Dedifferentiated amniotic fluid mesenchymal stem cell (primary cell): Measurements from ENCODE around the gene GPR39.

ENCODE experiments used
- DNase-seq: peaks from one replicate; pipeline ENCODE4 v3.0.0-alpha.2; 2016; ENCODE audit errors: extremely low spot score

GPR39 gene

DNA sequence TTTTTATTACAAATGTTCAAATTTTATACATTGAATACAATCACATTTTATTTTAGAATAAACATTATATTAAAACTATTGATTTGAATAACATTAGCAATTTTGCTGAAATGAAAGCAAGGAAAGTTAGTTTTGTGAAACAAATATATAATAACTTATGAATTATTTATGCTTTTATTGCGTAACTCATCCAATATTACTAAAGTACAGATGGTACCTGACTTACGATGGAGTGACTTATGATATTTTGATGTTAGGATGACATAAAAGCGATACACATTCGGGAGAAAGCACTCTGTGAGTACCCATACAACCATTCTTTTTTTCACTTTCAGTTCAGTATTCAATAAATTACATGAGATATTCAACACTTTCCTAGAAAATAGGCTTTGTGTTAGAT lies 26.5 kb downstream of the GPR39 start:
- no peak for DNase-seq

DNA sequence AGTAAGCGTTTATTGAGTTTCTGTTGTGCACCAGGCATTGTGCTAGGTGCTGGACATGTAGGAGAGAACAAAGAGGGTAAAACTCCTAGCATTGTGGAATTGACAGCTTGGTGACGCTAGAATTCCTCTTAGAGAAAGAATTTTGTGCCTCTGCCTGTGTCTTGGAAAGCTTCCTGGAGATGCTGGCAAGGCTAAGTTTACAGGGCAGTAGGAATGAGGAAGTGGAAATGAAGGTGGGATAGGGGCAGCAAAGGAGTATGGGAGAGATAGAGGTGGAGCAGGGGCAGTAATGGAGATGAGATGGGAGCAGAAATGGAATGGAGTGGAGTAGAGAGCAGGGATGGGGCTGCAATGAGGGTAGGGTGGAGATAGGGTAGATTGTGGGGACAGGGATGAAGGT lies 29.8 kb downstream of the GPR39 start:
- no peak for DNase-seq

DNA sequence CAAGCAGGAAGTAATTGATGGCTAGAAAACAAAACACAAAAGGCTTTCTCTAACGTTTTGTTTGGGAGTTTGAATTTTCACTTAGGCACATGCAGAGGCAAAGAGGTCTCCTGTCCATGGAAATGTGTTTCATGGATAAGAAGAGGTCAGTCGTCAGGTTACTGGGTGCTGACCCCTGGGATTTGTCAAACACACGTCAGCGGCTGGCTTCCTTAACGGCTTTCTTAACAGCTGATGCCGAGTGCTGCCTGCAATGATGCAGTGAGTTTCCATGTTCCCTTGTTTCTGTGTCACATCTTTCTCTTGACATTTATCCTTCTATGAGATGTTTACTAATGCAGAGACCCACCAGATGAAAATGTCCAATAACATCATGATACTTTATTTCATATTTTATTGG lies 31.7 kb downstream of the GPR39 start:
- DNase-seq: no peak

DNA sequence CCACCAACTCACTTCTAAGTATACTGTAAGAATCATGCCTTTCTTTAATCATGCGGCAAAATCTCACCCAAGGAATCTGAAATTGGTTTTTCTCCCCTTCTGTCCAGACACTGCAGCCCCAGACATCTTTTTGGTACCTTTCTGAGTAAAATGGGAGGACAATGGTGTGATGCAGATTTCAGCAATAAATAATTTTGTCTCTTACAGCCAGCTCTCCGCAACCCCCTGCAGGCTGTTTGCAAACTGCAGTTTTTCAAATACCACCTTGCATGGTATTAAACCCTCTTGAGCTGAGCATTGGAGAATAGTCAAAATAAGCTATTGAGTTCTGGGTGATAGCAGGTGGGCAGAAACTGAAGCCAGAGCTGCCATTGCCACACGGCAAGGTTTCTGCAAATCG lies 32.2 kb downstream of the GPR39 start:
- peak; percentile 41 for DNase-seq

DNA sequence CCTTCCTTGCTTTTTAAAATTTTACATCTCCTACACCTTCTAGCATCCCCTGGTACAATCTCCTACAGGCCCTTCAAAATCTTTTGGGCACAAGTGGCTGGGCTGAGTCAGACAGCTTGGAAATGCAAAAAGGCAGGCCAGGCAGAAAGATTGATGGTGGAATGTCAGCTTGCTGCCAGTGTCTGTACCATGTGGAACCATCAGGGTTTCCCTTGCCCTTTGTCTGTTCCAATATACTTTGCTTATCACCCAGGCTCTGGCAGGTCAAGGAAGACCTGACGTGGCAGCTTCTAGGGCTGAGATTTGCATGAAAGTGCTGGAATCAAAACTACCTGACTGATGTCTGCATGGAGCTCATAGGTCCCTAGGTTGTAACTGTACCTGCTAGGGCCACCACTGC lies 33.3 kb downstream of the GPR39 start:
- DNase-seq: no peak

DNA sequence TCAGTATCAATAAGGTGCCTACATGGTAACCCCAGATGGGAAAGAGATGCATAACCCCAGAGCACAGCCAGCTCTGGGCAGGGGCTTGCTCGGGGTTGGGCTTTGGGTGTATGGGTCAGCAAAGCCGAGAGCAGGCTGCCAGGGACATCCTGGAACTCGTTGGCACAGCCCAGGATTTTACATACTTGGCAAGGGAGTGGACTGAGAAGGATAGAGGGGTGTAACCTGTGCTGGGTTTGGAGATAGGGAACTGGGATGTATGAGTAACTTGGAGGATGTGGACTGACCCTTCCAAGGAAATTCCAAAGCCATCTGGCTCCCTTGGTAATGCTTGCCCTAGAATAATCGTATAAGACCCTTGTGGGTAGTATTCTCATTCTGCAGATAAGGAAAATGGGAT lies 44.2 kb downstream of the GPR39 start:
- no peak for DNase-seq

DNA sequence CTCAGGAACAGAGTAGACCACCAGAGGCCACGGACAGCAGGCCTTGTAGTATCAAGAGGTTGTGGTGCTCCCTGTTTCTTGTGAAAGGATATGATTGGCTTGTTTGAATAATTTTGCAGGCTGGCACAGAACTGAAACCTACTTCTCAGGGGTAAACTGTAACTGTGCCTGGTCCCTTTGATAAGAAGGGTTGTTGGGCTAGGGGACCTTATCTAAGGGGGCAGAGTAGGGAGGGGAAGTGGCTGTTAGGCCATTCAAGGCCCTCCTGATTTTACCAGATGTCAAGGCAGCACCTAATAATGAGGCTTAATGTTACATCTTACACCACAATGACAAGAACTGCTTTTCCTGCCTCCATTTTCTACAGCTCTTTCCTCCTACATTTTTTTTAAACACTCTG lies 45.6 kb downstream of the GPR39 start:
- no peak for DNase-seq

DNA sequence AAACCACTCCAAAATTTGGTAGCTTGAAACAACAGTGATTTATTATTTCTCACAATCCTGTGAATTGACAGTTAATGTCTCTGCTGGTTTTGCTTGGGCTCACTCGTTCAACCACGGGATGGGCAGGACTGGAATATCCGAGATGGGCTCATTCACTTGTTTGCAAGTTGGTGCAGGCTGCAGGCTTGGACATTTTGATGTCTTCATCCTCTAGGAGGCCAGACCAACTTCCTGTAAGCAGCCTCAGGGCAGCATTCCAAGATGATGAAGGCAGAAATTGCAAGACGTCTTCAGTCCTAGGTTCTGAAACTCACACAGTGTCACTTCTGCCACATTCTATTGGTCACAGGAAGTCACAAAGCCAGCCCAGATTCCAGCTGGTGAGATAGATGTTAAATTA lies 47.1 kb downstream of the GPR39 start:
- DNase-seq: no peak

DNA sequence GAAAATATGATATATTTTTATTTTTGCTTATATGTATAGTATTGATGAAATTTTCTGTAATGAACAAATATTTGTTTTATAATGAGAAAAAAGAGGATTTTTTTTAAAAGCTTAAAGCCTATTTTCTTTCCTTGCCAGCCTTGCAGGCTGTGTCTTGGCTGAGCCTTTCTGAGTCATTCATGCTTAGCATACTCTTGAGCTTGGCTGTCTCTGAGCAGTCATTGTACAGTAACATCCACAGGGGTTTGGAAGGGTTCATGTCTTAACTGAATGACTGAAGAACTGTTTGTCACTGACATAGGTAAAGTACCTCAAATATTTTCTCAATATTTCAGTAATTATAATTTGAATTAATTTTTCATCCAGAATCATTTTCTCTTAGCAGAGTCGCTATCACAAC lies 49.3 kb downstream of the GPR39 start:
- no peak for DNase-seq

DNA sequence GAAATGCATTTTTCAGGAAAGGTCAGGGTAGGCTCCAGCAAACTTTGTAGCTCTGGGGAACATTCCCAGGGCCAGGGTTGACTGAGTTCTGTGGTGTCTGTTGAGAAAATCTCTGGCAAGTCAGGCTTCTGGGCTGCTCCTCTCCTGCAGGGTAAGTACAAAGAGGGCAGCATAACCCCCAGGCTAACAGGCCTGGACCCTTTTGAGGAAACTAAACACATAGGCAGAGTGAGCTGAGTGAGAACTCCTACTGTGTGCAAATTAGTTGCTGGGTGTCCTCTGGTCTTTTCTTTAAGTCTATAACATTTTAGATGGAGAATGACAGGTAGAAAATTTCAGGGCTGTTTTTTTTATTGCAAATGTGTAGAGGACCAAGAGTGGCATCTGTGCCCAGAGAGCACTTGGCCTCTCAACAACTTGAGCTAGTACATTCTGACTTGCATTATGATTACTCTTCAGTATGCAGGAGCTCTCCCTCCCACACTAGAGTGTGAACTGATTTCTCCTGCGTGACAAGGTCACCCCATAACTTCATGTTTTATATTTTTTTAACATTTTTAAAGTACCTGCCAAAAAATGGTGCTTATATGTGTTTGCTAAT lies 49.9 kb downstream of the GPR39 start:
- DNase-seq: no peak

DNA sequence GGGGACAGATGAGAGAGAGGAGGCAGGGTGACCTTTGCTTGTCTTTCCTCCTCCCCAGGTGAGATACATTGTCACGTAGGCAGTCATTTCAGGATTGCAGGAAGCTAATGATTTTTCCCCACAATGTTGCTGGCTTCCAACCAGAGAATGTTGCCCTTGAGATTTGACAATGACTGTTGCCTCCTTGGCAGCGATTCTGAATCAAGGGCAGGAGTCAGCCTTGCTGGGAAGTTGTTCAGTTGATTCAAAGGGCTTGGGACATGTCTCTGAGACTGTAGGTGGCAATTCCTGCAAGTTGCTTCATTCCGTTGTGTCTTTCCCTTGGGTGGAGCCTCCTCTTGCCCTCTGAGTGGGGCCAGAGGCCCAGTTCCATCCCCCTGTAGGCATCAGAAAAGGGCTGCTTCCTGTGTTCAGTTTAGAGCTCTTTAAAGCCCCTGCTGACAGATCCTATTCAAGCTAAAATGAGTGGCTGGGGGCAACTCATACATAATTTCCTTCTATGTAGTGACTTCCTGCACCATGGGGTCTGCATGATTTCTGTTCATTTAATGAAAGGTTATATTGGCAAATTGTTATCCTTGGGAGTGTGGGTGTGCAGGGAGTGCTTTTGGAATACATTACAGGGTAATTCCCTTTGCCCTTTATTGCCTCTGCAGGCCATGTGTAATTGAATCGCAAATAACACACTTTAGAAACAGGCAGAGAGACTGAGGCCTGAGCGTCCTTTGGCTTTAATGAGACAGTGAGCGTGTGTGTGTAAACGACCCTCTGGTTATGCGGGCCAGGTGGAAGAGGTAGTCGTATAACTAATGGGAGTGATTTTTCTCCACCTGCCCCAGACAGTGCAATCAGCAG lies 52.4 kb downstream of the GPR39 start:
- DNase-seq: no peak

DNA sequence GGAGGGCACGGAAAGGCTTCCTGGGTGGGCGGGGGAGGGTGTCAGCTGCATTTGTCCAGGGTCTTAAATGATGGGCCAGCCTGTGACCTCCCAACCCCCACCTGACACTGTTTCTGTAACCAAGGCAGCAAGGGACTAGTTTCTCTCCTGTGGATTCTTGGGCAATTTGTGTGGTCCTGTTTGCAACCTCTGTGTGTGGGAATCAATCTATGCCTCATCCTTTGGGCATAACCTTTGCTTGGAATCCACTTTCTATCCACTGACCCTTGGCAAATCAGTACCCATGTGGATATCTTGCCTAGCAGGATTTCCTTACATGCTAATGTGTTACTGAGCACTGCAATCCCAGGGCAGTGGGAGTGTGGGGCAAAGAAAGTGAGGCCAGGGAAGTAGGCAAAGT lies 54.1 kb downstream of the GPR39 start:
- DNase-seq: no peak

DNA sequence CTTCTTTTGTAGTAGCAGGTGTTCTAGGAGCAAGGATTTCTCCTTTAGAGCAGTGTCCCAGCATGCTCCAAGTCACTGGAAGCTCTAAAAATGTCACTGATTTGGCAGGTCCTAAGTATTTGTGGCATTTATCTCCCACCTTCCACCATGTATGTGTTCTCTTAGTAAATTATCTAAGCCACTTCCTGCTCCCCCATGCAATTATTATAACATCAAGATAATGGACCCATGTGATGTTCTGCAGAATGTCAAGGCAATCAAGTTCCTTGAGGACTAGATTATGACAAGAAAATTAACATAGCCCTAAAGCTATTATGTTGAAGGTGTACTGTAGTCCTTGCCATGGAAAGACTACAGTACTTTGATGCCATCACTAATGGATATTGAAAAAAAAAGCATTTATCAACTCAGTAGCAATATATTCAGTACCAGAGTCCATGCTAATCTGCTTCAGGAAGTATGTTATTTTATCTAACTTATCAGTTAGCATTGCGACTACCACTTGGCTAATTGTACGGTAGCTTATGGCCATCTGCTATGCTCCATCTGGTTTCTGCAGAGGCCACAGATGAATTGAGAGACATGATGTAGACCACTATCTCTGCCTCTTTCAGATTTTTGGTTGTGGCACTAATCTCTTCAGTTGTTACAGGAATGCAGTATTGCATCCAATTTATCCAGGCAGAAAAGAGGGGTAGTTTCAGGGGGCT lies 56.7 kb downstream of the GPR39 start:
- DNase-seq: no peak

DNA sequence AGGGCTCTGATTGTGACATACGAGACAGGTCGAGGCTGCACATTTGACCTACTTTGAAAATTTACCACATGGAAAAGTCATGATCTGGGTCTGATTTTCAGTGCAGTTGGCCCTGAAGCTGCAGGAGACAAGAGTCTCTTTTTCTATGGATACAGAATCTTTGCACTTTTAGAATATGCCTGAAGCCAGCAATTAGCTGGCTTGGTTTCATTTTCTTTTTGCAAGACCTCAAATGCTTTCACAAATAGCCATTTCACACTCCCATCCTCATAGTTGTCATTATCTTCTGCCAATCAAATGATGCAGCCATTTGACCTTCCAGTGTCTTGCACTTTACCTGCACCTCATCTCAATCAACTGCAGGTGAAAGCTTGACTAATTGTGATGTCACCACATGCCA lies 59.0 kb downstream of the GPR39 start:
- no peak for DNase-seq

DNA sequence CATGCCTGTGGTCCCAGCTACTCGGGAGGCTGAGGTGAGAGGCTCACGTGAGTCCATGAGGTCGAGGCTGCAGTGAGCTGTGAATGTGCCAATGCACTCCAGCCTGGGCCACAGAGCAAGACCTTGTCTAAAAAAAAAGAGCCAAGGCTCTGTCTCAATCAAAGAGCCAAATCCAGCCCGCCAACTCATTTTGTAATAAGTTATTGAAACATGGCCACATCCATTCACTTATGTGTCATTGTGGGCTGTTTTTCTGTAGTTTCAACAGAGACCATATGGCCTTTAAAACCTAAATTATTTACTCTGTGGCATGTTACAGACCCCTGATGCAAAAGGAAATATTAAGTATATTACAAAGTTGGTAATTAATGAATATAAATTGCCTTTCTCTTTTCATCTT lies 60.8 kb downstream of the GPR39 start:
- no peak for DNase-seq

DNA sequence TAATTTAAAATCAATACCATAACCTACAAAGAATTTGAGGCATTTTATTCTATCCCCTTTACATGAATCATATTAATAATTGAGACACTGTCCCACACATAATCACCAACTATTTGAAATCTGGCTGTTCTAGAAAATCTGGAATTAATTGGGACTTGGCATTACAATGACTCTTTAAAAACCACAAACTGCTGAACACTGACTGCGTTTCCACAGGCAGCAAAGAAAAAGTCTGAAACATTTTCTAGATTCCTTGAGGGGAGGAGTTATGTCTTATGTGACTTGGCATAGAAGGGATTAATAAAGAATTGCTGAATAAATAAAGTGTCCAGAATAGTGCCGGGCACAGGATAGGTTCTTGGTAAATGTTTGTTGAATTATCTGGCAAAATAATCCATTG lies 61.4 kb downstream of the GPR39 start:
- DNase-seq: peak; percentile 68

DNA sequence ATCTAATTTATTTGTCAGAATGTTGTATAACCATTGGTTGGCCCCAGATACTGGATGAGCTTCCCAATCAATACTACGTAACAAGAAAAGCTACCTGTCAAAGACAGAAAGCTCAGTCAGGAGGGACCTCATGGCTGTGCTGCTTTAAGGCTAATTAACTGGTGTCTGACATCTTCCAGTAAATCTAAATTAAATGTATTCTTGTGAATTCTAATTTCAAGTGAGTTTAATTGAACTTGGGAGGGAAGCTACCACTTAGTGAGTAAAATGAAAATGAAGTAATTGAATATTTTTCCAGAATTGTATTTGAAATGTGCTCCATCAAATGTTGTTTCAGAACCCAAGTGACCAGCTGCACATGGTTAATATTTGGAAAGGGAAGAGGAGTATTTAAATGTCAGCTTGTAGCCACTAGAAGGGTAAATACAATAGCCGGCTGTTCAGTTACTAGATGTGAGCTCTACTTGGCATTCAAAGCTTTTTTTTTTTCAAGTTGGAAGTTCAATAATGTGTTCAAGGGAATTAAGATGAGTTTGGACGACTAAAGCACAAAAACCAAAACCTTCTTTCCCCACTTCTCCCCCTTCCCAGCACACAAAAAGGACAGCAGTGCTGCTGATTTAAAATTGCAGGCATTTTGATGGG lies 62.0 kb downstream of the GPR39 start:
- DNase-seq: no peak

DNA sequence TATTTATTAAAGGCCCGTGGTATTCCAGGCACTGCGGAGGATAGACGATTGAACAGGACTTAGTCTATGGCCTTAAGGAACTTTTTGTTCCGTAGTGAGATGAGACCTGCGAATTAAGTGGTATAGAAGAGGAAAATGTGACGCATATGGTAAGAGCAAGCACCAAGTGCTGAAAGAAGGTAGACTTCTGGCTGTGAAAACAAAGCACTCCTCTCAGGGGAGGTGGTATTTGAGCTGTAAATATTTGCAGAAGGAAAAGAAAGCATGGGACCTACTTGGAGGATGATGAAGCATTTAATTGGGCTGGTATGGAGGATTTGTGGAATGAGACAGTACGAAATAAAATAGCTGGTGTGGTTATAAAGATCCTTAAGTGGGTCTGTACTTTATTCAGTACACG lies 62.5 kb downstream of the GPR39 start:
- no peak for DNase-seq

DNA sequence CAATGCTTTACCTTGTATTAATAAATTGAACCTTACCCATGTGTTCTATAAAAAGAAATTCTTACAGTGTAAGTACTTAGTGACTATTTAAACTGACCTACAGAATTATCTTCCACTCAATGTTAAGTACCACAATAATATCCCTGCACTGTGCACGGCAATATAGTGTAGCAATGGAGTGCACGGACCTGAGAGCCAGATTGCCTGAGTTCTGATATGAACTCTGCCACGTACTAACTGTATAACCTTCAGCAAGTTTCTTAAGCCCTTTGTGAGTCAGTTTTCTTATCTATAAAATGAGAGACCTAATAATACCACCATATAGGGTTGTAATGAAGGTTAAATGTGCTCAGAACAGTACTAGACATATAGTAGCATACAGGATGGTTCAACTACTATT lies 66.2 kb downstream of the GPR39 start:
- DNase-seq: no peak

DNA sequence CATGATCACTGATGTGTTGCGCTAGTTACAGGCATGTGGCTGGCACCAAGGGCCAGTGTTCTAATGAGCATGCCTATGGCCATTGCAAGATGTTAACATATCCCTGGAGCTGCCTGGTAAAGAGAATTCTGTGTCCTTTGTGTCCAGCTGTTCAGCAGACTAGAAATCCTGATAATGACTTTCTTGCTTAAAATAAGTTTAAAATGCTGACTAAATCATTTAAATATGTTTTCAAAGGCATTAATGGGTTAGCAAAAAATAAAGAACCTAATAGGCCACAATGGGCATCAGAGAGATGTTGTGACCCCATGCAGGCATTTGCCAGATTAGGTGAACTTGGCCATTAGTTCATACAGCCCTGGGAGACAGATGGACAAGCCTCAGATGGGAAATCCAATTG lies 67.5 kb downstream of the GPR39 start:
- DNase-seq: no peak

DNA sequence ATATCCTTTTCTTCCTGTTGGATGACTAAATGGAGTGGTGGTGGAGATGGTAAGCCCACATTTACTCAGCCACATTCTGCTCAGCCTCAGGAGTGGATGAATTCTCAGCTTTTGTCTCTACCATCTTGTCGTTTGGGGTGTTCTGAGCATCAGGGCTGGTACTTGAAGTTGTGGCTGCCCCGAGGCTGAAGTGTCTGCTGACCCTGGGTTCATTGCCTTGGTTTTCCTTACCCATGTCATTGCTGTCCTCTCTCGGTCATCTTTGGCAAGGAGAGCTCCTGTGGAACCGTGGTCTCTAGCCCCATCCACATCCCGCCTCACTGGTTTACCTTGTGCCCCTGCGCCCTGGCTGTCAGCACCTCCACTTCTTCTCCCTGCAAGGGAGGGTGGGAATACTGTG lies 71.9 kb downstream of the GPR39 start:
- no peak for DNase-seq

DNA sequence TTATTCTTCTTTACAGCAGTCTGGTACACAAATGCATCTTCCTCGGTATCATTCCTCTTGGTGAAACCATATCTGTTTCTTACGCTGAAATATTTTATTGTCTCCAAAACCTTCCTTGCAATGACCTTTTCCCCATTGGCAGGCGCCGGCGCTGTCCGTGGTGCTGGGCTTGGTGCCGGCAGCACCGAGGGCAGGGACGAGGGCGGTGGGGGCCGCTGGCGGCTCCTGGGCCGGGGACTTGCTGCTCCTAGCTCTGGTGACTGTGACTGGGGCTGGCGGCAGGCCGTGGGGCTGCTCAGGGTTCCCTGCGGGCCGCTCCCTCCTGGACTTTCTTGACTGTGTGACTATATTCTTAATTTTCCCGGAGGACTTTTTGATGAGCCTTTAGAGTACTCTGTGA lies 72.5 kb downstream of the GPR39 start:
- DNase-seq: no peak

DNA sequence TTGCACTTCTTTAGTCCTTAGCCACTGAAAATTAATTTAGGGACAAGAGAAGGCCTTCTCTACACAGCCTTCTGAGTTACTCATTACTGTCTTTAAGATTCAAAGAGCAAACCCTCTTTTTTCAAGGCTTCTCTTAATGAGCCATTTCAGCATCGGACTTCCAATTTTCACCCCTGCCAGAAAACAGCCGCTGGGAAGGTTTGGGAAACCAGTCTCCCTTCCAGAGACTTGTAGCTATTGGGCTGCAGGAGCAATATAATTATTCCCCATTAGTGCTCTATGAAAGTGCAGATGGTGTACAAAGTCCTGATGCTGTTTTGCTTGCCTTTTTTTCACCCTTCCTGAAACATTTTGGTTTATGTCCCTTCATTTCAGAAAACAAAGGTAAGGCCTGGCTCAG lies 79.3 kb downstream of the GPR39 start:
- no peak for DNase-seq
